Esophagus muscularis mucosa (tissue), 4 donors: ENCODE data around the gene PYCARD. TPM values are rescaled to one million over a fixed set of nuclear protein-coding genes. Genes with fewer than 3 reads are reported as not detected.

Experiments used
- DNase-seq: peaks from one replicate; pipeline ENCODE4 v3.0.0-alpha.2; 2017; ENCODE audit errors: extremely low spot score
- H3K27ac ChIP-seq, 4 donors: fragments of 200-600 bp; sonication (generic); replicated peaks in 1 of 4; 1 replicate in 3 of 4; 2 replicates in 1 of 4; pipeline ENCODE4 v1.5.1; 2016 to 2019; ENCODE audit warnings: mild to moderate bottlenecking in 1 of 4
- H3K27me3 ChIP-seq, 4 donors: fragments of 200-600 bp; sonication (generic); one replicate each; pipeline versions ENCODE4 v1.5.1 to v1.6.0; 2016 to 2019
- H3K36me3 ChIP-seq, 4 donors: fragments of 200-600 bp; sonication (generic); one replicate each; pipeline ENCODE4 v1.5.1; 2016 to 2019
- H3K4me1 ChIP-seq, 4 donors: fragments of 200-600 bp; sonication (generic); one replicate each; pipeline ENCODE4 v1.5.1; 2016 to 2019
- H3K4me3 ChIP-seq, 4 donors: fragments of 200-600 bp; sonication (generic); 1 replicate in 2 of 4; 2 replicates in 2 of 4; pipeline ENCODE4 v1.5.1; 2016 to 2019; ENCODE audit warnings: mild to moderate bottlenecking in 4 of 4, moderate library complexity in 1 of 4
- H3K9me3 ChIP-seq, 4 donors: fragments of 200-600 bp; sonication (generic); 1 replicate in 3 of 4; 2 replicates in 1 of 4; pipeline ENCODE4 v1.5.1; 2016 to 2019
- EP300 ChIP-seq: sonication (generic); formaldehyde crosslinking; IDR thresholded peaks from one replicate; pipeline ENCODE4 v1.6.1; 2017; ENCODE audit warnings: antibody characterized with exemption
- POLR2A ChIP-seq: fragments of 450-650 bp; IDR thresholded peaks from one replicate; pipeline ENCODE4 v1.6.1; 2017; ENCODE audit warnings: antibody characterized with exemption, moderate library complexity, mild to moderate bottlenecking, low read depth
- POLR2AphosphoS5 ChIP-seq, 2 donors: sonication (generic); formaldehyde crosslinking; IDR thresholded peaks; one replicate each; pipeline ENCODE4 v1.6.1; 2017; ENCODE audit warnings: antibody characterized with exemption in 2 of 2
- WGBS: methylation state at CpG from one replicate; pipeline ENCODE4 v1.1.5; 2018; 5-methylcytosine and 5-hydroxymethylcytosine counted together
- intact Hi-C: fragments of 100-400 bp; cut with DNase I; formaldehyde crosslinking; loops from one replicate; pipeline ENCODE4 v1.15.1; 2023
- total RNA-seq, 4 donors: library from RNA; depleted of rRNA; stranded (reverse); fragments of >200 nt; gene quantifications; one replicate each; pipeline versions ENCODE4 v1.1.0 to v1.2.1, GENCODE V29; 2016
- TF ChIP-seq, protein P1 (sequence below), 3 experiments: fragments of 200-600 bp in 2 of 3; fragments of 450-650 bp in 1 of 3; sonication (generic) in 2 of 3; IDR thresholded peaks; one replicate each; pipeline ENCODE4 v1.5.1; 2017 to 2019; ENCODE audit warnings: antibody characterized with exemption in 3 of 3, mild to moderate bottlenecking in 2 of 3, moderate library complexity in 1 of 3

Gene PYCARD
- 10 to 100 TPM; 14.5 to 28.9 (median 22.9) TPM for total RNA-seq

- Histone ChIP-seq H3K4me1 (peaks cover 13 to 33% (median 30%) of the 10 kb centered on the region in 4 donors), H3K9me3 (no peaks in the 10 kb centered on the region), H3K36me3 (peaks cover 0 to 21% (median 13%) of the 10 kb centered on the region in 4 donors), H3K27ac (peak within 1 kb of the TSS; percentile 38 to 73 (median 70)), H3K27me3 (peaks cover 0 to 35% (median 3%) of the 10 kb centered on the region in 4 donors), H3K4me3 (peak within 1 kb of the TSS; percentile 57 to 85 (median 67))
- intact Hi-C loops: no loop called here
- DNase-seq: no peak
- TF ChIP-seq POLR2AphosphoS5 (IDR thresholded peaks at IDR 0.05) (no peak), POLR2A (no peak)
- TF ChIP-seq, protein P1, sequence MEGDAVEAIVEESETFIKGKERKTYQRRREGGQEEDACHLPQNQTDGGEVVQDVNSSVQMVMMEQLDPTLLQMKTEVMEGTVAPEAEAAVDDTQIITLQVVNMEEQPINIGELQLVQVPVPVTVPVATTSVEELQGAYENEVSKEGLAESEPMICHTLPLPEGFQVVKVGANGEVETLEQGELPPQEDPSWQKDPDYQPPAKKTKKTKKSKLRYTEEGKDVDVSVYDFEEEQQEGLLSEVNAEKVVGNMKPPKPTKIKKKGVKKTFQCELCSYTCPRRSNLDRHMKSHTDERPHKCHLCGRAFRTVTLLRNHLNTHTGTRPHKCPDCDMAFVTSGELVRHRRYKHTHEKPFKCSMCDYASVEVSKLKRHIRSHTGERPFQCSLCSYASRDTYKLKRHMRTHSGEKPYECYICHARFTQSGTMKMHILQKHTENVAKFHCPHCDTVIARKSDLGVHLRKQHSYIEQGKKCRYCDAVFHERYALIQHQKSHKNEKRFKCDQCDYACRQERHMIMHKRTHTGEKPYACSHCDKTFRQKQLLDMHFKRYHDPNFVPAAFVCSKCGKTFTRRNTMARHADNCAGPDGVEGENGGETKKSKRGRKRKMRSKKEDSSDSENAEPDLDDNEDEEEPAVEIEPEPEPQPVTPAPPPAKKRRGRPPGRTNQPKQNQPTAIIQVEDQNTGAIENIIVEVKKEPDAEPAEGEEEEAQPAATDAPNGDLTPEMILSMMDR (IDR thresholded peaks at IDR 0.05): no peak
- WGBS: 20% methylated on average over 22 of the region's 69 CpGs
Observed at GRCh38 chr16:31202414-31203375, at the start of gene PYCARD. TSS of gene PYCARD (minus strand) at chr16:31202760. CDS start at chr16:31202690, 70 bp downstream.

GRCh38 chr16:31251435-31251834 lies 48.9 kb upstream of the PYCARD start:
- no peak for DNase-seq
- no peaks in the 10 kb centered on the region for H3K9me3 ChIP-seq
- H3K27me3 ChIP-seq: peaks cover 0 to 30% (median 0%) of the 10 kb centered on the region in 4 donors
- no peak for TF ChIP-seq EP300
- TF ChIP-seq POLR2A: no peak
- TF ChIP-seq, protein P1 (IDR thresholded peaks at IDR 0.05): no peak
- no peak for TF ChIP-seq POLR2AphosphoS5 (IDR thresholded peaks at IDR 0.05)
- H3K36me3 ChIP-seq: no peaks in the 10 kb centered on the region
- H3K27ac ChIP-seq: no peak overlapping the region
- H3K4me3 ChIP-seq: no peak overlapping the region
- no peaks in the 10 kb centered on the region for H3K4me1 ChIP-seq
- intact Hi-C loops: no loop called here
- WGBS: 98% methylated on average over 5 of the region's 5 CpGs

GRCh38 chr16:31250782-31251384 lies 48.3 kb upstream of the PYCARD start:
- H3K4me3 ChIP-seq: no peak overlapping the region
- no peaks in the 10 kb centered on the region for H3K36me3 ChIP-seq
- WGBS: 86% methylated on average over 6 of the region's 7 CpGs
- H3K4me1 ChIP-seq: no peaks in the 10 kb centered on the region
- peaks cover 0 to 34% (median 0%) of the 10 kb centered on the region in 4 donors for H3K27me3 ChIP-seq
- intact Hi-C loops: no loop called here
- no peak for DNase-seq
- no peak overlapping the region for H3K27ac ChIP-seq
- H3K9me3 ChIP-seq: no peaks in the 10 kb centered on the region
- TF ChIP-seq EP300 (no peak), POLR2AphosphoS5 (IDR thresholded peaks at IDR 0.05) (no peak), POLR2A (no peak)
- TF ChIP-seq, protein P1 (IDR thresholded peaks at IDR 0.05): no peak

DNA sequence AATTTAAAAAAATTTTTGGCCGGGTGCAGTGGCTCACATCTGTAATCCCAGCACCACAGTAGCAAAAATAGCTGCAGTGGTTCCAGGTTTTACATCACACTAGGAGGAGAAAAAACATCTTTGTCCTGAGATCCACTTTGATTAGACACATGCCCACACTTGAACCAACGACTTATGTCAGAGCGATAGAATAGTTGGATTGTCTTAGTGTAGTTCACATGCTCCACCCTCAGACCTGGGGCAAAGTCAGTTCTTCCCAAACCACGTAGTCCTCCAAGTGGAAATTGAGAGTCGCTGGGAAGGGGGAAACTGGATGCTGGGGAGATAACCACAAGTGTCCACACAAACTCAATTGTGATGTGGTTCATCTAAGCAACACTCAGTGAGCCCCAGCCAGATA lies 45.8 kb upstream of the PYCARD start:
- TF ChIP-seq POLR2A: no peak
- TF ChIP-seq, protein P1 (IDR thresholded peaks at IDR 0.05): no peak
- TF ChIP-seq POLR2AphosphoS5 (IDR thresholded peaks at IDR 0.05): no peak
- TF ChIP-seq EP300: no peak
- Histone ChIP-seq H3K27me3 (peaks cover 0 to 49% (median 0%) of the 10 kb centered on the region in 4 donors), H3K4me3 (no peak overlapping the region), H3K36me3 (no peaks in the 10 kb centered on the region), H3K9me3 (no peaks in the 10 kb centered on the region), H3K27ac (no peak overlapping the region), H3K4me1 (no peaks in the 10 kb centered on the region)
- no peak for DNase-seq
- intact Hi-C loops: no loop called here
- 61% methylated on average over 5 of the region's 5 CpGs for WGBS
